GM19455 (cell line): ENCODE results near the gene DYNLT2.

Experiments
- ATAC-seq: cut with Tn5 transposase; IDR thresholded peaks from one replicate; pipeline ENCODE4 v1.9.1; 2021; ENCODE audit not compliant: unreplicated experiment

The DYNLT2 gene

GRCh38 chr6:169751242-169752073 lies at the start of gene DYNLT2, which contains the start of gene ERMARD:
DYNLT2 (minus strand) TSS chr6:169751572; CDS start chr6:169751458, 114 bp downstream.
ERMARD (plus strand) TSS chr6:169751622; CDS start chr6:169751658, 36 bp downstream.
- ATAC-seq: peak; percentile 96

GRCh38 chr6:169800668-169801395 lies 49.5 kb upstream of the DYNLT2 start:
- no peak for ATAC-seq

- ATAC-seq: no peak
Measured at GRCh38 chr6:169800116-169800667, 48.8 kb upstream of the DYNLT2 start.

GRCh38 chr6:169799474-169799926 lies 48.1 kb upstream of the DYNLT2 start:
- ATAC-seq: no peak

GRCh38 chr6:169798764-169799473 lies 47.5 kb upstream of the DYNLT2 start:
- ATAC-seq: no peak

- no peak for ATAC-seq
Measured at GRCh38 chr6:169795196-169795595, 43.8 kb upstream of the DYNLT2 start.

GRCh38 chr6:169794317-169795055 lies 43.1 kb upstream of the DYNLT2 start:
- no peak for ATAC-seq

- no peak for ATAC-seq
Measured at GRCh38 chr6:169793408-169793807, 42.0 kb upstream of the DYNLT2 start.

GRCh38 chr6:169792306-169793015 lies 41.1 kb upstream of the DYNLT2 start:
- no peak for ATAC-seq

GRCh38 chr6:169791721-169792131 lies 40.4 kb upstream of the DYNLT2 start:
- ATAC-seq: no peak

GRCh38 chr6:169789944-169790927 lies 38.9 kb upstream of the DYNLT2 start:
- ATAC-seq: peak; percentile 97

GRCh38 chr6:169789146-169789943 lies 38.0 kb upstream of the DYNLT2 start:
- no peak for ATAC-seq

GRCh38 chr6:169788809-169789145 lies 37.4 kb upstream of the DYNLT2 start:
- no peak for ATAC-seq

- no peak for ATAC-seq
Measured at GRCh38 chr6:169787797-169788196, 36.4 kb upstream of the DYNLT2 start.

- ATAC-seq: no peak
Measured at GRCh38 chr6:169786349-169786748, 35.0 kb upstream of the DYNLT2 start.

- no peak for ATAC-seq
Measured at GRCh38 chr6:169785566-169785965, 34.2 kb upstream of the DYNLT2 start.

- ATAC-seq: no peak
Measured at GRCh38 chr6:169784821-169785340, 33.5 kb upstream of the DYNLT2 start.
